GM12874 (cell line): Measurements from ENCODE around the gene ANKRD11.

Experiments used
- TF ChIP-seq, protein P1 (sequence below): IDR thresholded peaks from 2 replicates; pipeline ENCODE4 v1.5.1; 2011; ENCODE audit warnings: low read depth, mild to moderate bottlenecking, control low read depth, low read length, moderate library complexity; ENCODE audit not compliant: insufficient read depth

The ANKRD11 gene

DNA sequence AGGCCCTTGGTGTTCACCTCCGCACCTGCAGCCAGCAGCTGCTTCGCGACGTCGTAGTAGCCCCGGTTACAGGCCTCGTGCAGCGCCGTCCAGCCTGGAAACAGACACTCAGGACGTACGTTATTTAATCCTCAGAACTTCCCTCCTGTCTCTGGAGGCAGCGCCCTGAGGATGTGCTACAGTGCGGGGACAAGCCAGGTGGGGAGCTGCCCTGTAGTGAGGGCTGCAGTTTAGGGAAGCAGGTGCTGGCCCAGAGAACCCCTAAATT lies 201.8 kb downstream of the ANKRD11 start:
- TF ChIP-seq, protein P1, sequence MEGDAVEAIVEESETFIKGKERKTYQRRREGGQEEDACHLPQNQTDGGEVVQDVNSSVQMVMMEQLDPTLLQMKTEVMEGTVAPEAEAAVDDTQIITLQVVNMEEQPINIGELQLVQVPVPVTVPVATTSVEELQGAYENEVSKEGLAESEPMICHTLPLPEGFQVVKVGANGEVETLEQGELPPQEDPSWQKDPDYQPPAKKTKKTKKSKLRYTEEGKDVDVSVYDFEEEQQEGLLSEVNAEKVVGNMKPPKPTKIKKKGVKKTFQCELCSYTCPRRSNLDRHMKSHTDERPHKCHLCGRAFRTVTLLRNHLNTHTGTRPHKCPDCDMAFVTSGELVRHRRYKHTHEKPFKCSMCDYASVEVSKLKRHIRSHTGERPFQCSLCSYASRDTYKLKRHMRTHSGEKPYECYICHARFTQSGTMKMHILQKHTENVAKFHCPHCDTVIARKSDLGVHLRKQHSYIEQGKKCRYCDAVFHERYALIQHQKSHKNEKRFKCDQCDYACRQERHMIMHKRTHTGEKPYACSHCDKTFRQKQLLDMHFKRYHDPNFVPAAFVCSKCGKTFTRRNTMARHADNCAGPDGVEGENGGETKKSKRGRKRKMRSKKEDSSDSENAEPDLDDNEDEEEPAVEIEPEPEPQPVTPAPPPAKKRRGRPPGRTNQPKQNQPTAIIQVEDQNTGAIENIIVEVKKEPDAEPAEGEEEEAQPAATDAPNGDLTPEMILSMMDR = no peak

DNA sequence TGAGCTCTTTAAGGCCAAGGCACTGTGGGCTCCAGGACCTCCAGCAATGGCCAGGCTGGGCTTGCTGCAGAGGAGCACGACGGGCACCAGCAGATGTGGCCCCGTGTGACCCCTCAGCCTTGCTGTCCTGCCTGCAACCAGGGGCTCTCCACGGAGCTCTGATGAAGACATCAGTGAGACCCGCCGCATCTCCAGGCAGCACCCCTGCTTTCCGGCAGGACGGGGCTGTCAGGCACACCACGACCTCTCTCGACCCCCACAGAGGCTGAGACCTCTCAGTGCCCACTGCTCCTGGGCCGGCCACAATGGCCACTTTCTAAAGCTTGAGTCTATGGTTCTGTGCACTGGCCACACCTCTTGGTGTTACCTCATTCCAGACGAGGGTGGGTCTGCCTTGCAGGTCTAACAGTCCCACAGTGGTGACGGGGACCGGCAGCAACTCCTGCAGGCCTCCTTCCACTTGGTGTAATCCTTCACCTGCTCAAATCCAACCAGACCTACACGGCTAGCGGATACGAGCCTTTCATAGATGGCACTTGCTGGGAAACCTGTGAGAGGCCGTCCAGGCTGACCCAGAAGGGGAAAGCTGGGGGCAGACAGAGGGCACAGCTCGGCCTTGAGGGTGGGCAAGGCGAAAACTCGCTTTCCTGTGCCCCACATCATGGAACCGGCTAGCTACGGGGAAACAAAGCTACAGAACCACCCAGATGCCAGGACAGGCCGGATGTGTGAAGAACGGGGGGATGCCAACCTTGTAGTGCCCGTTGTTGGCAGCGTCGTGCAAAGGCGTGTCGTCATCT lies 202.4 kb downstream of the ANKRD11 start:
- TF ChIP-seq, protein P1 = no peak

DNA sequence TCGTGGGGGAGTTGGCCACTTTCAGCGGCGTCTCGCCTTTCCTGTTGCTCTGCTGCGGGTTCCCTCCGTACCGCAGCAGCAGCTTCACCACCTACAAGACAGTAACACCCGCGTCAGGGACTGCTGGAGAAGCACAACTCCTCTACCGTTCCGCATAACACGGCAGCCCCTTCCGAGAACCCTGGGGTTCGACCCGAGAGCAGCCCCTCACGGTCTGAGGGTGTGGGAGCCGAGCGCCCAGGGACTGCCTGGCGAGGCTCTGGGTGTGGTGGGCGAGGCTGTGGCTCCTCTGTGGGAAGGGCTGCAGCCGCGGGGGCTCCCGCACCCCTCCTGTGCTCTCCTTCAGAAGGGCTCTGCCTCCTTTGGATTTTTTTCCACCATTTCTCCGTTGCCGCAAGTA lies 204.3 kb downstream of the ANKRD11 start:
- TF ChIP-seq, protein P1 = no peak

- TF ChIP-seq, protein P1 = no peak
These were observed 205.0 kb downstream of the ANKRD11 start for GRCh38 chr16:89285381-89285780.

GRCh38 chr16:89283449-89283848 lies 206.9 kb downstream of the ANKRD11 start:
- TF ChIP-seq, protein P1 = no peak

DNA sequence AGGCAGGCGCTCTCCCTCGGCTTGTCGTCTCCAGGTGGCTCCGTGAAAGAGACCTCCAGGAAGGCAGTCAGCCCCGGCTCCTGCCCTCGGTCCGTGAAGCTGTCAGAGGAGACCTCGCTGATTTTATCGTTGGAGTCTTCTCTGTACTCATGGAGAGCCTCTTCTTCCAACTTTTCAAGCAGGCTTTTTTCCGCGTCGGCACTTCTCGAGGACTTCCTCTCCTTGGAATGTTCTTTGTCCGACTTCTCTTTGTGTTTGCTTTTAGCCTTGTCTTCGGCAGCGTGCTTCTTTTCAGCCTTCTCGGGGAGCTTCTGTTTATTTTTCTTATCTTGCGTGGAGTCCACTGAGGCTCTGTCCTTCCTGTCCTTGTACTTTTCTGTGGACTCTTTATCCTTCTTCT lies 207.8 kb downstream of the ANKRD11 start:
- TF ChIP-seq, protein P1 = no peak

DNA sequence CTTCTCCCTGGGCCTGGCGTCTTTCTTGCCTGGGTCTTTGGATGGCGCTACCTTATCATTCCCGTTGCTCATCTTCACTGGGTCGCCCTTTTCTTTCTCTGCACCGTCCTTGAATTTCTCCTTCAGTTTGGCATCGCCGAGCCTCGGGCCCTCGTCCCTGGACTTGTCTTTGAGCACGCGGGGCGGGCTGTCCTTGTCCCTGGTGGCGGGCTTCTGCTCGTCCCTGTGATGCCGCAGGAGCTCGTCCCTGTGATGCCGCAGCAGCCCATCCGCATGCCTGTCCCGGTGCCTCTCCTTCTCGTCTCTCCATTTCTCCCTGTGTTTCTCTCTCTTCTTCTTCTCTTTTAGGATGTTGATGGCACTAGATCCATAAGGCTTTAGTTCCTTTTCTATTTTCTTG lies 208.5 kb downstream of the ANKRD11 start:
- TF ChIP-seq, protein P1 = no peak
